Mesendoderm (in vitro differentiated cells): Measurements from ENCODE around the gene LRRC56.

Experiments used
- DNase-seq: peaks from one replicate; pipeline ENCODE4 v3.0.0; 2013
- H2AK5ac ChIP-seq: 2 replicates; pipeline ENCODE4 v1.6.1; 2013; ENCODE audit warnings: low read length, inconsistent platforms
- H2BK120ac ChIP-seq: 2 replicates; pipeline ENCODE4 v1.6.1; 2013; ENCODE audit warnings: low read depth, mild to moderate bottlenecking, low read length, moderate library complexity, mixed read lengths
- H2BK15ac ChIP-seq: replicated peaks from 2 replicates; pipeline ENCODE4 v1.6.1; 2013; ENCODE audit warnings: low read depth, mild to moderate bottlenecking, moderate library complexity
- H2BK5ac ChIP-seq: 2 replicates; pipeline ENCODE4 v1.6.1; 2013; ENCODE audit warnings: low read length, inconsistent platforms
- H3K18ac ChIP-seq: 2 replicates; pipeline ENCODE4 v1.6.1; 2013; ENCODE audit warnings: mild to moderate bottlenecking, low read length, mixed read lengths
- H3K23ac ChIP-seq: one replicate; pipeline ENCODE4 v1.6.1; 2013; ENCODE audit warnings: low read length
- H3K27ac ChIP-seq: 2 replicates; pipeline ENCODE4 v1.5.1; 2013; ENCODE audit warnings: low read depth, mild to moderate bottlenecking, inconsistent platforms, low read length, moderate library complexity
- H3K27me3 ChIP-seq: 2 replicates; pipeline ENCODE4 v1.6.1; 2013; ENCODE audit warnings: low read length, control low read depth, mild to moderate bottlenecking, inconsistent platforms; ENCODE audit not compliant: insufficient read depth, poor library complexity
- H3K36me3 ChIP-seq: 2 replicates; pipeline ENCODE4 v1.6.1; 2013; ENCODE audit warnings: low read length, inconsistent platforms; ENCODE audit not compliant: control insufficient read depth, insufficient read depth
- H3K4ac ChIP-seq: one replicate; pipeline ENCODE4 v1.6.1; 2013; ENCODE audit warnings: low read depth, mild to moderate bottlenecking, low read length, moderate library complexity
- H3K4me1 ChIP-seq: 2 replicates; pipeline ENCODE4 v1.6.1; 2013; ENCODE audit warnings: low read depth, low read length, inconsistent platforms; ENCODE audit not compliant: control insufficient read depth
- H3K4me2 ChIP-seq: 2 replicates; pipeline ENCODE4 v1.6.1; 2013; ENCODE audit warnings: low read length
- H3K4me3 ChIP-seq: 2 replicates; pipeline ENCODE4 v1.5.1; 2013; ENCODE audit warnings: mild to moderate bottlenecking, low read length
- H3K56ac ChIP-seq: one replicate; pipeline ENCODE4 v1.6.1; 2013; ENCODE audit warnings: low read length
- H3K79me1 ChIP-seq: 2 replicates; pipeline ENCODE4 v1.6.1; 2013; ENCODE audit warnings: low read length, inconsistent platforms
- H3K79me2 ChIP-seq: 2 replicates; pipeline ENCODE4 v1.6.1; 2013; ENCODE audit warnings: mild to moderate bottlenecking, low read length; ENCODE audit not compliant: control insufficient read depth, insufficient read depth
- H3K9ac ChIP-seq: 2 replicates; pipeline ENCODE4 v1.6.1; 2013; ENCODE audit warnings: low read length, inconsistent platforms
- H4K5ac ChIP-seq: one replicate; pipeline ENCODE4 v1.6.1; 2013; ENCODE audit warnings: low read length
- H4K8ac ChIP-seq: one replicate; pipeline ENCODE4 v1.6.1; 2013; ENCODE audit warnings: low read depth, mild to moderate bottlenecking, control low read depth, low read length, moderate library complexity
- WGBS: extraction: QIAGEN DNeasy Blood & Tissue Kit; methylation state at CpG from one replicate; pipeline ENCODE4 v1.1.7; 2013; ENCODE audit warnings: low lambda C conversion rate, missing lambda C conversion rate; ENCODE audit not compliant: insufficient coverage; ENCODE audit errors: extremely low coverage; 5-methylcytosine and 5-hydroxymethylcytosine counted together

The LRRC56 gene

GRCh38 chr11:567629-568292 lies 30.4 kb downstream of the LRRC56 start:
- Histone ChIP-seq H3K27me3 (no peaks in the 10 kb centered on the region), H2BK120ac (no peak overlapping the region), H3K4ac (no peak overlapping the region), H3K56ac (peak overlapping the region; percentile 93), H3K79me2 (no peaks in the 10 kb centered on the region), H4K8ac (no peak overlapping the region), H2BK5ac (no peak overlapping the region), H3K4me3 (peak overlapping the region; percentile 39), H4K5ac (no peak overlapping the region), H3K18ac (no peak overlapping the region), H3K36me3 (no peaks in the 10 kb centered on the region), H3K27ac (no peak overlapping the region), H3K4me1 (peaks cover 2% of the 10 kb centered on the region), H3K79me1 (no peaks in the 10 kb centered on the region), H2BK15ac (no peak overlapping the region), H3K4me2 (peak overlapping the region; percentile 79), H2AK5ac (no peak overlapping the region), H3K9ac (peak overlapping the region; percentile 81), H3K23ac (peak overlapping the region; percentile 45)
- WGBS: no CpG with 5 or more reads among the region's 41 CpGs
- no peak for DNase-seq

- no peak overlapping the region for H2AK5ac ChIP-seq
- peak overlapping the region; percentile 81 for H3K9ac ChIP-seq
- no CpG with 5 or more reads among the region's 123 CpGs for WGBS
- H3K4me3 ChIP-seq: peak overlapping the region; percentile 39
- peak; percentile 94 for DNase-seq
- H3K56ac ChIP-seq: peak overlapping the region; percentile 93
- H2BK15ac ChIP-seq: no peak overlapping the region
- H3K79me1 ChIP-seq: no peaks in the 10 kb centered on the region
- peak overlapping the region; percentile 79 for H3K4me2 ChIP-seq
- no peak overlapping the region for H4K5ac ChIP-seq
- no peak overlapping the region for H4K8ac ChIP-seq
- peaks cover 2% of the 10 kb centered on the region for H3K4me1 ChIP-seq
- no peaks in the 10 kb centered on the region for H3K79me2 ChIP-seq
- H2BK120ac ChIP-seq: no peak overlapping the region
- H3K18ac ChIP-seq: peak overlapping the region; percentile 19
- no peak overlapping the region for H3K27ac ChIP-seq
- H3K23ac ChIP-seq: peak overlapping the region; percentile 89
- H2BK5ac ChIP-seq: no peak overlapping the region
- no peaks in the 10 kb centered on the region for H3K36me3 ChIP-seq
- peak overlapping the region; percentile 64 for H3K4ac ChIP-seq
- no peaks in the 10 kb centered on the region for H3K27me3 ChIP-seq
Measured at GRCh38 chr11:568306-569157, 31.2 kb downstream of the LRRC56 start.

GRCh38 chr11:569158-569885 lies 32.0 kb downstream of the LRRC56 start:
- peak overlapping the region; percentile 80 for H3K56ac ChIP-seq
- peak overlapping the region; percentile 89 for H3K23ac ChIP-seq
- peak overlapping the region; percentile 19 for H3K18ac ChIP-seq
- no peak overlapping the region for H3K4me3 ChIP-seq
- peaks cover 2% of the 10 kb centered on the region for H3K4me1 ChIP-seq
- H3K27ac ChIP-seq: no peak overlapping the region
- no peaks in the 10 kb centered on the region for H3K36me3 ChIP-seq
- H3K4me2 ChIP-seq: peak overlapping the region; percentile 56
- DNase-seq: no peak
- H2AK5ac ChIP-seq: no peak overlapping the region
- peak overlapping the region; percentile 64 for H3K4ac ChIP-seq
- WGBS: no CpG with 5 or more reads among the region's 36 CpGs
- H4K8ac ChIP-seq: no peak overlapping the region
- no peak overlapping the region for H2BK15ac ChIP-seq
- peaks cover under 1% of the 10 kb centered on the region for H3K27me3 ChIP-seq
- no peak overlapping the region for H4K5ac ChIP-seq
- H3K79me1 ChIP-seq: no peaks in the 10 kb centered on the region
- H3K9ac ChIP-seq: peak overlapping the region; percentile 72
- no peak overlapping the region for H2BK120ac ChIP-seq
- H3K79me2 ChIP-seq: no peaks in the 10 kb centered on the region
- no peak overlapping the region for H2BK5ac ChIP-seq

DNA sequence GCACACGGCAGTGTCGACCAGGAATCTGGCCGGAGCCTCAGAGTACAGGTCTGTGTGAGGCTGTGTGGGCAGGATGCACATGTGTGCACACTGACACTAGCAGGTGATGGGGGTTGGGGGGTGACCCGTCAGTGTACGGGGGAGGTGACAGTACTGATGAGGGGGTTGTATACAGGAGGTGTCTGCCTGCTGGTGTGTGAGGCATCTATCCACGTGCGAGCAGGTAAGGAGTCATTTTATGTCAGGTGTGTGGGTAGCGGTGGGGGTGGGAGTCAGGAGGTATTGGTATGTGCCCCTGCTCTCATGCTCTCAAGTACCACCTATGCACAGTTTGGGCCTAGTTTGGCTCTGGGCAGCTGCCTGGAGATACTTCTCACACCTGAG lies 34.5 kb downstream of the LRRC56 start:
- no peak for DNase-seq
- Histone ChIP-seq H4K8ac (no peak overlapping the region), H2BK120ac (no peak overlapping the region), H4K5ac (no peak overlapping the region), H3K4me2 (no peak overlapping the region), H3K36me3 (no peaks in the 10 kb centered on the region), H3K79me1 (no peaks in the 10 kb centered on the region), H3K27ac (no peak overlapping the region), H3K4ac (no peak overlapping the region), H2AK5ac (no peak overlapping the region), H2BK5ac (no peak overlapping the region), H3K4me3 (no peak overlapping the region), H3K4me1 (no peaks in the 10 kb centered on the region), H3K56ac (no peak overlapping the region), H3K23ac (no peak overlapping the region), H3K18ac (no peak overlapping the region), H3K79me2 (peaks cover under 1% of the 10 kb centered on the region), H2BK15ac (no peak overlapping the region), H3K9ac (no peak overlapping the region), H3K27me3 (peaks cover 7% of the 10 kb centered on the region)
- WGBS: no CpG with 5 or more reads among the region's 8 CpGs

- Histone ChIP-seq H3K9ac (no peak overlapping the region), H2BK120ac (no peak overlapping the region), H3K4me3 (no peak overlapping the region), H2AK5ac (no peak overlapping the region), H3K23ac (no peak overlapping the region), H2BK15ac (no peak overlapping the region), H3K79me2 (peaks cover 15% of the 10 kb centered on the region), H4K5ac (no peak overlapping the region), H3K4ac (no peak overlapping the region), H3K4me2 (no peak overlapping the region), H3K56ac (no peak overlapping the region), H3K36me3 (no peaks in the 10 kb centered on the region), H3K79me1 (no peaks in the 10 kb centered on the region), H3K4me1 (peaks cover 3% of the 10 kb centered on the region), H3K27me3 (peaks cover 7% of the 10 kb centered on the region), H4K8ac (no peak overlapping the region), H2BK5ac (no peak overlapping the region), H3K27ac (no peak overlapping the region), H3K18ac (no peak overlapping the region)
- no peak for DNase-seq
- WGBS: no CpG with 5 or more reads among the region's 16 CpGs
Measured at GRCh38 chr11:573146-573759, 35.9 kb downstream of the LRRC56 start.
